Measurements from ENCODE around the gene PNLIPRP3. TPM values are rescaled to one million over a fixed set of nuclear protein-coding genes. Genes with fewer than 3 reads are reported as not detected.

The PNLIPRP3 gene
- total and polyA plus RNA-seq, 12 donors: 0.11 to 0.14 (median 0.11) TPM; not detected in 9

DNA sequence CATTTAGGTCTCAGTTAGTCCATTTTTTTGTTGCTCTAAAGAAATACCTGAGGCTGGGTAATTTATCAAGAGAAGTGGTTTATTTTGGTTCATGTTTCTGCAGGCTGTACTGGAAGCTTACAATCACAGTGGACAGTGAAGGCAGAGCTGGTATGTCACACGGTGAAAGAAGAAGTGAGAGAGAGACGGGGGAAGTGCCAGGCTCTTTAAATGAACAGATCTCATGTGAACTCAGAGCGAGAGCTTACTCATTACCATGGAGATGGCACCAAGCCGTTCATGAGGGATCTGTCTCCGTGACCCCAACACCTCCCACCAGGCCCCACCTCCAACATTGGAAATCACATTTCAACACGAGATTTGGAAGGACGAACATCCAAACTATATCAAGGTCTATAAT, 18.9 kb upstream of the PNLIPRP3 start:
- TF ChIP-seq CTCF (IDR thresholded peaks at IDR 0.05) (no peak), POLR2A (IDR thresholded peaks at IDR 0.05) (no peak)
- WGBS, 4 donors: 57 to 65% (median 59%) methylated on average over 7 of the region's 7 CpGs

DNA sequence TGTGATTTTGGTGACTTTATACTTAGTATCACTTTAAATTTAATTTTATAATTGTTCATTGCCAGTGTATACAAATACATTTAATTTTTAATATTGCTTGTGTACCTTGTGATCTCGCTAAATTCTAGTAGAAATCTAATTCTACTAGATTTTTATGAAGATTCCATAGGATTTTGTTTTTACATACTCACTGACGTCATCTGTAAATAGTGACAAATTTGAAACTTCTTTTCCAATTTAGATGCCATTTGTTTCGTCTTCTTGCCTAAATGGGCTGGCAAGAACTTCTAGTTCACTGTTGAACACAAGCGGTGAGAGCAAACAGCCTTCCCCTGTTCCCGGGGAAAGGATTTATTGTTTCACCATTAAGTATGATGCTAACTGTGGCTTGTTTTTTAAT, 17.3 kb upstream of the PNLIPRP3 start:
- TF ChIP-seq CTCF (IDR thresholded peaks at IDR 0.05) (no peak), POLR2A (IDR thresholded peaks at IDR 0.05) (no peak)
- Histone ChIP-seq H3K36me3 (replicated peaks in 1 of 2) (no peaks in the 10 kb centered on the region), H3K27ac (no peak overlapping the region), H3K27me3 (no peaks in the 10 kb centered on the region), H3K9me3 (replicated peaks in 1 of 3) (no peaks in the 10 kb centered on the region), H3K4me3 (no peak overlapping the region), H3K4me1 (replicated peaks in 1 of 2) (no peaks in the 10 kb centered on the region)
- WGBS, 4 donors: 75 to 84% (median 80%) methylated on average over 5 of the region's 5 CpGs
- DNase-seq: no peak
- intact Hi-C loops (cut with DNase I): no loop called here

More for the DNA sequence above, 18.9 kb upstream of the PNLIPRP3 start:
- Histone ChIP-seq H3K4me3 (no peak overlapping the region), H3K27me3 (no peaks in the 10 kb centered on the region), H3K4me1 (replicated peaks in 1 of 2) (no peaks in the 10 kb centered on the region), H3K9me3 (replicated peaks in 1 of 3) (no peaks in the 10 kb centered on the region), H3K27ac (no peak overlapping the region), H3K36me3 (replicated peaks in 1 of 2) (no peaks in the 10 kb centered on the region)
- DNase-seq: no peak
- intact Hi-C loops (cut with DNase I): no loop called here

GRCh38 chr10:116417821-116418220, 9.8 kb upstream of the PNLIPRP3 start:
- 51 to 70% (median 59%) methylated on average over 2 of the region's 2 CpGs for WGBS, 4 donors

DNA sequence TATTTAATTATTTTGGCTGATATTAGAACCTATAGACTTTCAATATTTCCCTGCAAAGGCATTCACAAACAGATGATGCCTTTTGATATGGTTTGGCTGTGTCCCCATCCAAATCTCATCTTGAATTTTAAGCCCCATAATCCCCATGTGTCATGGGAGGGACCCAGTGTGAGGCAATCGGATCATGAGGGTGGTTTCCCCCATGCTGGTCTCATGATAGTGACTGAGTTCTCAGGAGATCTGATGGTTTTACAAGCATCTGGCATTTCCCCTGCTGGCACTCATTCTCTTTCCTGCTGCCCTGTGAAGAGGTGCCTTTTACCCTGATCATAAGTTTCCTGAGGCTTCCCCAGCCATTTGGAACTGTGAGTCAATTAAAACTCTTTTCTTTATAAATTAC, 9.3 kb upstream of the PNLIPRP3 start:
- Histone ChIP-seq H3K27me3 (no peaks in the 10 kb centered on the region), H3K4me3 (no peak overlapping the region), H3K4me1 (replicated peaks in 1 of 2) (peaks cover 0 to 6% of the 10 kb centered on the region in 2 donors), H3K9me3 (replicated peaks in 1 of 3) (no peaks in the 10 kb centered on the region), H3K36me3 (replicated peaks in 1 of 2) (no peaks in the 10 kb centered on the region), H3K27ac (no peak overlapping the region)
- intact Hi-C loops (cut with DNase I): no loop called here
- no peak for TF ChIP-seq CTCF (IDR thresholded peaks at IDR 0.05)
- 79 to 100% (median 85%) methylated on average over 1 of the region's 1 CpG for WGBS, 4 donors
- no peak for DNase-seq

More at GRCh38 chr10:116417821-116418220, 9.8 kb upstream of the PNLIPRP3 start:
- no peak overlapping the region for H3K4me3 ChIP-seq
- no peak for DNase-seq
- no peaks in the 10 kb centered on the region for H3K27me3 ChIP-seq
- H3K27ac ChIP-seq: no peak overlapping the region
- TF ChIP-seq CTCF (IDR thresholded peaks at IDR 0.05) (no peak), POLR2A (IDR thresholded peaks at IDR 0.05) (no peak)
- peaks cover 0 to 6% of the 10 kb centered on the region in 2 donors for H3K4me1 ChIP-seq (replicated peaks in 1 of 2)
- intact Hi-C loops (cut with DNase I): no loop called here
- H3K36me3 ChIP-seq (replicated peaks in 1 of 2): no peaks in the 10 kb centered on the region
- no peaks in the 10 kb centered on the region for H3K9me3 ChIP-seq (replicated peaks in 1 of 3)

All from adrenal gland (tissue), 12 donors.